Thoracic aorta (tissue), 2 donors: ENCODE results near the gene COQ8B. TPM values are rescaled to one million over a fixed set of nuclear protein-coding genes. Genes with fewer than 3 reads are reported as not detected.

Source experiments
- ATAC-seq: fragments of 150-250 bp; one replicate; pipeline ENCODE4 v1.8.0; 2017; ENCODE audit warnings: low read depth; ENCODE audit not compliant: insufficient number of reproducible peaks, low FRiP score
- DNase-seq: peaks from one replicate; pipeline ENCODE4 v3.0.0-alpha.2; 2020; ENCODE audit warnings: low spot score
- H3K27ac ChIP-seq, 2 donors: fragments of 200-600 bp; sonication (generic); 1 replicate in 1 of 2; 2 replicates in 1 of 2; pipeline ENCODE4 v1.5.1; 2016; ENCODE audit warnings: mild to moderate bottlenecking in 2 of 2, moderate library complexity in 2 of 2
- H3K27me3 ChIP-seq: fragments of 200-600 bp; sonication (generic); replicated peaks from 2 replicates; pipeline ENCODE4 v1.6.0; 2016; ENCODE audit warnings: mild to moderate bottlenecking; ENCODE audit not compliant: insufficient read depth
- H3K36me3 ChIP-seq: fragments of 200-600 bp; sonication (generic); one replicate; pipeline ENCODE4 v1.5.1; 2016
- H3K4me1 ChIP-seq, 2 donors: fragments of 200-600 bp; sonication (generic); 1 replicate in 1 of 2; 2 replicates in 1 of 2; pipeline versions ENCODE4 v1.5.1 to v1.6.0; 2016; ENCODE audit warnings: low read depth in 2 of 2, mild to moderate bottlenecking in 1 of 2; ENCODE audit not compliant: control insufficient read depth in 1 of 2
- H3K4me3 ChIP-seq: fragments of 200-600 bp; sonication (generic); 2 replicates; pipeline ENCODE4 v1.5.1; 2016; ENCODE audit warnings: mild to moderate bottlenecking
- H3K9me3 ChIP-seq: fragments of 200-600 bp; sonication (generic); 2 replicates; pipeline ENCODE4 v1.5.1; 2016
- CTCF ChIP-seq: fragments of 200-600 bp; sonication (generic); IDR thresholded peaks from one replicate; pipeline ENCODE4 v1.5.1; 2019; ENCODE audit warnings: antibody characterized with exemption
- total RNA-seq, 2 donors: library from RNA; depleted of rRNA; stranded (reverse); fragments of >200 nt; gene quantifications; one replicate each; pipeline versions ENCODE4 v1.1.0 to v1.2.3, GENCODE V29; 2016

The COQ8B gene
- total RNA-seq, 2 donors from 2014 or later, result 53.6 to 127 TPM

GRCh38 chr19:40682431-40682964 is 34.2 kb downstream of the COQ8B start:
- Histone ChIP-seq H3K4me3 (no peak overlapping the region), H3K9me3 (no peaks in the 10 kb centered on the region), H3K27me3 (no peaks in the 10 kb centered on the region), H3K4me1 (peaks cover 0 to 6% of the 10 kb centered on the region in 2 donors), H3K36me3 (peaks cover 79% of the 10 kb centered on the region), H3K27ac (no peak overlapping the region)
- TF ChIP-seq CTCF, result no peak
- DNase-seq (no peak), ATAC-seq (no peak)

- Histone ChIP-seq H3K9me3 (no peaks in the 10 kb centered on the region), H3K27ac (no peak overlapping the region), H3K4me3 (no peak overlapping the region), H3K4me1 (no peaks in the 10 kb centered on the region), H3K27me3 (no peaks in the 10 kb centered on the region), H3K36me3 (peaks cover 89% of the 10 kb centered on the region)
- ATAC-seq, result no peak
- no peak for TF ChIP-seq CTCF
- no peak for DNase-seq
These were observed 35.6 kb downstream of the COQ8B start for GRCh38 chr19:40681039-40681438.

GRCh38 chr19:40677156-40677555 is 39.5 kb downstream of the COQ8B start:
- H3K27me3 ChIP-seq, result no peaks in the 10 kb centered on the region
- no peak overlapping the region for H3K27ac ChIP-seq
- no peak for ATAC-seq
- H3K4me1 ChIP-seq, result no peaks in the 10 kb centered on the region
- H3K36me3 ChIP-seq, result peaks cover 88% of the 10 kb centered on the region
- H3K4me3 ChIP-seq, result no peak overlapping the region
- DNase-seq, result no peak
- no peak for TF ChIP-seq CTCF
- H3K9me3 ChIP-seq, result no peaks in the 10 kb centered on the region

GRCh38 chr19:40674291-40674690 is 42.4 kb downstream of the COQ8B start:
- H3K36me3 ChIP-seq, result peaks cover 90% of the 10 kb centered on the region
- no peak overlapping the region for H3K4me3 ChIP-seq
- no peak overlapping the region for H3K27ac ChIP-seq
- H3K27me3 ChIP-seq, result no peaks in the 10 kb centered on the region
- no peak for DNase-seq
- no peaks in the 10 kb centered on the region for H3K4me1 ChIP-seq
- no peak for ATAC-seq
- H3K9me3 ChIP-seq, result no peaks in the 10 kb centered on the region
- no peak for TF ChIP-seq CTCF

- DNase-seq, result no peak
- H3K9me3 ChIP-seq, result no peaks in the 10 kb centered on the region
- peaks cover 91% of the 10 kb centered on the region for H3K36me3 ChIP-seq
- no peak overlapping the region for H3K4me3 ChIP-seq
- ATAC-seq, result no peak
- TF ChIP-seq CTCF, result no peak
- H3K4me1 ChIP-seq, result no peaks in the 10 kb centered on the region
- no peak overlapping the region for H3K27ac ChIP-seq
- no peaks in the 10 kb centered on the region for H3K27me3 ChIP-seq
These were observed 43.3 kb downstream of the COQ8B start for GRCh38 chr19:40673397-40673796.
